Measurements from ENCODE around the gene GAK. TPM values are rescaled to one million over a fixed set of nuclear protein-coding genes. Genes with fewer than 3 reads are reported as not detected.

The GAK gene
- total and polyA plus RNA-seq, 2 experiments from 2014 or later: 87.1 to 88.4 TPM

GRCh38 chr4:885353-885752 lies 46.8 kb downstream of the GAK start:
- H2AFZ ChIP-seq: no peak overlapping the region
- no peaks in the 10 kb centered on the region for H3K9me3 ChIP-seq (ENCODE audit: low read depth)
- H3K27me3 ChIP-seq: no peaks in the 10 kb centered on the region
- H3K4me2 ChIP-seq: no peak overlapping the region
- 95% methylated on average over 10 of the region's 10 CpGs for WGBS (ENCODE audit: low lambda C conversion rate, missing lambda C conversion rate)
- no peaks in the 10 kb centered on the region for H4K20me1 ChIP-seq (ENCODE audit: insufficient read depth, poor library complexity, severe bottlenecking)
- H3K36me3 ChIP-seq (replicated peaks; ENCODE audit: insufficient read depth, low read depth): no peaks in the 10 kb centered on the region
- H3K9me2 ChIP-seq (replicated peaks; ENCODE audit: insufficient read depth): no peaks in the 10 kb centered on the region
- H3K79me2 ChIP-seq: no peaks in the 10 kb centered on the region
- no peak for DNase-seq (ENCODE audit: low spot score)
- H3K27ac ChIP-seq: no peak overlapping the region
- H3K4me1 ChIP-seq (ENCODE audit: insufficient read depth): no peaks in the 10 kb centered on the region
- TF ChIP-seq, protein P1, sequence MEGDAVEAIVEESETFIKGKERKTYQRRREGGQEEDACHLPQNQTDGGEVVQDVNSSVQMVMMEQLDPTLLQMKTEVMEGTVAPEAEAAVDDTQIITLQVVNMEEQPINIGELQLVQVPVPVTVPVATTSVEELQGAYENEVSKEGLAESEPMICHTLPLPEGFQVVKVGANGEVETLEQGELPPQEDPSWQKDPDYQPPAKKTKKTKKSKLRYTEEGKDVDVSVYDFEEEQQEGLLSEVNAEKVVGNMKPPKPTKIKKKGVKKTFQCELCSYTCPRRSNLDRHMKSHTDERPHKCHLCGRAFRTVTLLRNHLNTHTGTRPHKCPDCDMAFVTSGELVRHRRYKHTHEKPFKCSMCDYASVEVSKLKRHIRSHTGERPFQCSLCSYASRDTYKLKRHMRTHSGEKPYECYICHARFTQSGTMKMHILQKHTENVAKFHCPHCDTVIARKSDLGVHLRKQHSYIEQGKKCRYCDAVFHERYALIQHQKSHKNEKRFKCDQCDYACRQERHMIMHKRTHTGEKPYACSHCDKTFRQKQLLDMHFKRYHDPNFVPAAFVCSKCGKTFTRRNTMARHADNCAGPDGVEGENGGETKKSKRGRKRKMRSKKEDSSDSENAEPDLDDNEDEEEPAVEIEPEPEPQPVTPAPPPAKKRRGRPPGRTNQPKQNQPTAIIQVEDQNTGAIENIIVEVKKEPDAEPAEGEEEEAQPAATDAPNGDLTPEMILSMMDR (IDR thresholded peaks at IDR 0.05; ENCODE audit: poor library complexity): no peak
- no peak for TF ChIP-seq EZH2phosphoT487 (IDR thresholded peaks at IDR 0.05; ENCODE audit: low read depth, severe bottlenecking, unreplicated experiment)
- no peak for TF ChIP-seq EZH2 (IDR thresholded peaks at IDR 0.05; ENCODE audit: borderline replicate concordance)
- H3K4me3 ChIP-seq: no peak overlapping the region

DNA sequence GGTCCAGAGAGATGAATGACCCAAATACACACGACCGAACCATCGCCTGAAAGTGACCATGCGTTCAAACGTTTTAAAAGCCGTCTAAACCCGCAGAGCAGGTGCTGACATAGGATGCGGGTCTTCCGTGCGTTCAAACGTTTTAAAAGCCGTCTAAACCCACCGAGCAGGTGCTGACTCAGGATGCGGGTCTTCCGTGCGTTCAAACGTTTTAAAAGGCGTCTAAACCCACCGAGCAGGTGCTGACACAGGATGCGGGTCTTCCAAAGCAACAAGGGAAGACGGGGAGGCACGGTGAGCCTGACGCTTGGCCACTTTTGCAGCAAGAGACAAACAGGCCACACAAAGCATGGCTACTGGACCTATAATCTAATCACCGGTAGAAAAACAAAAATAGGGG lies 47.2 kb downstream of the GAK start:
- H3K27ac ChIP-seq: no peak overlapping the region
- H3K4me1 ChIP-seq (ENCODE audit: insufficient read depth): no peaks in the 10 kb centered on the region
- H3K9me2 ChIP-seq (replicated peaks; ENCODE audit: insufficient read depth): no peaks in the 10 kb centered on the region
- TF ChIP-seq, protein P1 (IDR thresholded peaks at IDR 0.05; ENCODE audit: poor library complexity): no peak
- H3K4me2 ChIP-seq: no peak overlapping the region
- H4K20me1 ChIP-seq (ENCODE audit: insufficient read depth, poor library complexity, severe bottlenecking): no peaks in the 10 kb centered on the region
- no peaks in the 10 kb centered on the region for H3K36me3 ChIP-seq (replicated peaks; ENCODE audit: insufficient read depth, low read depth)
- no peak for DNase-seq (ENCODE audit: low spot score)
- no peak overlapping the region for H2AFZ ChIP-seq
- no peaks in the 10 kb centered on the region for H3K79me2 ChIP-seq
- 97% methylated on average over 23 of the region's 24 CpGs for WGBS (ENCODE audit: low lambda C conversion rate, missing lambda C conversion rate)
- H3K4me3 ChIP-seq: no peak overlapping the region
- no peaks in the 10 kb centered on the region for H3K27me3 ChIP-seq
- no peaks in the 10 kb centered on the region for H3K9me3 ChIP-seq (ENCODE audit: low read depth)

GRCh38 chr4:884259-884658 lies 47.9 kb downstream of the GAK start:
- no peaks in the 10 kb centered on the region for H3K36me3 ChIP-seq (replicated peaks; ENCODE audit: insufficient read depth, low read depth)
- WGBS (ENCODE audit: low lambda C conversion rate, missing lambda C conversion rate): 93% methylated on average over 13 of the region's 15 CpGs
- H3K4me3 ChIP-seq: no peak overlapping the region
- TF ChIP-seq, protein P1 (IDR thresholded peaks at IDR 0.05; ENCODE audit: poor library complexity): no peak
- no peak for TF ChIP-seq EZH2 (IDR thresholded peaks at IDR 0.05; ENCODE audit: borderline replicate concordance)
- TF ChIP-seq EZH2phosphoT487 (IDR thresholded peaks at IDR 0.05; ENCODE audit: low read depth, severe bottlenecking, unreplicated experiment): no peak
- H3K9me3 ChIP-seq (ENCODE audit: low read depth): no peaks in the 10 kb centered on the region
- no peaks in the 10 kb centered on the region for H4K20me1 ChIP-seq (ENCODE audit: insufficient read depth, poor library complexity, severe bottlenecking)
- H3K27ac ChIP-seq: no peak overlapping the region
- H2AFZ ChIP-seq: no peak overlapping the region
- no peaks in the 10 kb centered on the region for H3K9me2 ChIP-seq (replicated peaks; ENCODE audit: insufficient read depth)
- DNase-seq (ENCODE audit: low spot score): no peak
- H3K79me2 ChIP-seq: no peaks in the 10 kb centered on the region
- H3K4me2 ChIP-seq: no peak overlapping the region
- no peaks in the 10 kb centered on the region for H3K27me3 ChIP-seq
- no peaks in the 10 kb centered on the region for H3K4me1 ChIP-seq (ENCODE audit: insufficient read depth)

Measured in hepatocyte (in vitro differentiated cells).